Measurements from ENCODE around the gene MS4A2.
"Not testable (repeated sequence)": the region's sequence is repeated elsewhere in the genome, so short reads cannot be mapped to it uniquely, and the experiment has no call there.

MS4A2 gene

DNA sequence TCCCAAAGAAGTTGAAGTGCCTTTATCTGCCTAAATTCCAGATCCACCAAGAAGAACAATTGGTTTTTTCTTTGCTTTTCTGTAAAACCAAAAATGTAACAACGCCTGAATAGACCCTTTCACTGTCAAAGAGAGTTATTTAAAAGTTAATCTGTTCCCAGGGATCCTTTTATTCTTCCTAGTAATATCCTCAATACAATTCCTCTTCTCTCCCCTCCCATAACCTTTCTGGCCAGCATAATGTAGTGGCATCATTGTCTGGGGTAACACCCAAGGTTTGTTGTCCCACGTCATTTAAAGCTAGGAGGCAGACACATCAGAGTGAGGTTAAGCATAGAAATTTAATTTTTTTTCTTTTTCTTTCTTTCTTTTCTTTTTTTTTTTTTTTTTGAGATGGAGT, 39.9 kb downstream of the MS4A2 start:
- H3K27ac ChIP-seq, result no peak overlapping the region
- DNase-seq (ENCODE audit: low spot score), result no peak
- TF ChIP-seq, protein P1, sequence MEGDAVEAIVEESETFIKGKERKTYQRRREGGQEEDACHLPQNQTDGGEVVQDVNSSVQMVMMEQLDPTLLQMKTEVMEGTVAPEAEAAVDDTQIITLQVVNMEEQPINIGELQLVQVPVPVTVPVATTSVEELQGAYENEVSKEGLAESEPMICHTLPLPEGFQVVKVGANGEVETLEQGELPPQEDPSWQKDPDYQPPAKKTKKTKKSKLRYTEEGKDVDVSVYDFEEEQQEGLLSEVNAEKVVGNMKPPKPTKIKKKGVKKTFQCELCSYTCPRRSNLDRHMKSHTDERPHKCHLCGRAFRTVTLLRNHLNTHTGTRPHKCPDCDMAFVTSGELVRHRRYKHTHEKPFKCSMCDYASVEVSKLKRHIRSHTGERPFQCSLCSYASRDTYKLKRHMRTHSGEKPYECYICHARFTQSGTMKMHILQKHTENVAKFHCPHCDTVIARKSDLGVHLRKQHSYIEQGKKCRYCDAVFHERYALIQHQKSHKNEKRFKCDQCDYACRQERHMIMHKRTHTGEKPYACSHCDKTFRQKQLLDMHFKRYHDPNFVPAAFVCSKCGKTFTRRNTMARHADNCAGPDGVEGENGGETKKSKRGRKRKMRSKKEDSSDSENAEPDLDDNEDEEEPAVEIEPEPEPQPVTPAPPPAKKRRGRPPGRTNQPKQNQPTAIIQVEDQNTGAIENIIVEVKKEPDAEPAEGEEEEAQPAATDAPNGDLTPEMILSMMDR (conservative IDR thresholded peaks at IDR 0.05; ENCODE audit: low read depth), result no peak
- POLR2A ChIA-PET (ENCODE audit: low non-redundant PET), result no interaction called here
- CTCF ChIA-PET, result no interaction called here

GRCh38 chr11:60128866-60129265, 40.4 kb downstream of the MS4A2 start:
- DNase-seq (ENCODE audit: low spot score); H3K27ac ChIP-seq; CTCF ChIA-PET; POLR2A ChIA-PET (ENCODE audit: low non-redundant PET): not testable (repeated sequence)

GRCh38 chr11:60129853-60130252, 41.4 kb downstream of the MS4A2 start:
- no peak overlapping the region for H3K27ac ChIP-seq
- ChIA-PET CTCF (no interaction called here), POLR2A (ENCODE audit: low non-redundant PET) (no interaction called here)
- TF ChIP-seq, protein P1 (conservative IDR thresholded peaks at IDR 0.05; ENCODE audit: low read depth), result no peak
- DNase-seq (ENCODE audit: low spot score), result no peak

- TF ChIP-seq, protein P1 (conservative IDR thresholded peaks at IDR 0.05; ENCODE audit: low read depth), result 0 out of 2 replicates have a peak, but pooled peaks have one; percentile 17
- CTCF ChIA-PET, result no interaction called here
- peak; percentile 35 for DNase-seq (ENCODE audit: low spot score)
Observed at GRCh38 chr11:60130496-60130895, 42.0 kb downstream of the MS4A2 start.

DNA sequence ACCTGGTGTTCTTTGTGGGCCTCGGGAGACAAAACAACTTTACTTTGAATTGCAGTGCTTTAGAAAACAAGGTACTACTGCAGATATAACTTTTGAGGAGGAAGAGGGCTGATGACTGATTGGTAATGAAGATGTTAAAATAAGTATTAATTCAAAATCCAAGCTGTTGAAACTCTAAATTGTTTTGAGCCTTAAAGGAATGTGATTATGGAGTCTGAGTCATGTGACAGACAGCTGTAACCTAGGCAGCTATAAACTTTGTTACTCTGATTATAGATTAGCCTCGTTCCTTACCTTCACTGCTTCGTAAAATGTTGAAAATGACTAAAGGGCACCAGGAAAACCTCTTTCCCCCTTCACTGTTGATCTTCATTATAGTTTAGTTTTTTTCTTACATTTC, 43.4 kb downstream of the MS4A2 start:
- CTCF ChIA-PET, result no interaction called here
- POLR2A ChIA-PET (ENCODE audit: low non-redundant PET), result no interaction called here
- no peak for DNase-seq (ENCODE audit: low spot score)
- H3K27ac ChIP-seq, result no peak overlapping the region
- TF ChIP-seq, protein P1 (conservative IDR thresholded peaks at IDR 0.05; ENCODE audit: low read depth), result no peak

More at GRCh38 chr11:60130496-60130895, 42.0 kb downstream of the MS4A2 start:
- POLR2A ChIA-PET (ENCODE audit: low non-redundant PET), result no interaction called here
- no peak overlapping the region for H3K27ac ChIP-seq

DNA sequence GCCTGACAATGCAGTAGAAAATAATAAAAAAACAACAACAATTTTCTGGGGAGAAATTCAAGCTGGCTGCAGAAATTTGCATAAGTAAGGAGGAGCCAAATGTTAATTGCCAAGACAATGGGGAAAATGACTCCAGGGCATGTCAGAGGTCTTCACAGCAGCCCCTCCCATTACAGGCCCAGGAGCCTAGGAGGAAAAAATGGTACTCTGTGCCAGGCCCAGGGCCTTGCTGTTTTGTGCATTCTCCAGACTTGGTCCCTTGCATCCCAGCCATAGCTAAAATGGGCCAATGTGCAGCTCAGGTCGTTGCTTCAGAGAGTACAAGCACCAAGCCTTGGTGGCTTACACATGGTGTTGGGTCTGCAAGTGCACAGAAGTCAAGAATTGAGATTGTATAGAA, 45.5 kb downstream of the MS4A2 start:
- ChIA-PET POLR2A (ENCODE audit: low non-redundant PET) (no interaction called here), CTCF (no interaction called here)
- no peak for DNase-seq (ENCODE audit: low spot score)
- TF ChIP-seq, protein P1 (conservative IDR thresholded peaks at IDR 0.05; ENCODE audit: low read depth), result no peak
- H3K27ac ChIP-seq, result no peak overlapping the region

DNA sequence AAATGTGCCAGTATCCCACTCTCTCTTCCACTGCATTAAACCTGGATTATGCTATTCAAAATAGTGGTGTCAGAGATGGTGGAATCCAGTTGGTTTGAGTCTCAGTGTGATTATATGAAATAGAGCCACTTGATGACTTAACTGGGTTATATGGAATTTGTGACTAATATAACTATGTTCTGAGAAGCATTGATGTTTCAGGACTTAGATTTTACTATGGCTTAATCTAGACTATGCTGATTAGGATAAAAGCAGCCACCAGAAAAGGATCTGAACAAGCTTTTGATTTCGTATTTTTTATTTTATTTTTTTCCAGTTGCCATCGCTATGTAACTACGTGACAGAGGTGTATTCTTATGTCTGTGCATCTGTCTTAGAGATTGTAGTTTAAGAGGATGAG, 55.3 kb downstream of the MS4A2 start:
- ChIA-PET CTCF (no interaction called here), POLR2A (ENCODE audit: low non-redundant PET) (no interaction called here)
- no peak for DNase-seq (ENCODE audit: low spot score)
- no peak overlapping the region for H3K27ac ChIP-seq
- TF ChIP-seq, protein P1 (conservative IDR thresholded peaks at IDR 0.05; ENCODE audit: low read depth), result no peak
